GM10847 (cell line): Measurements from ENCODE around the gene MT1A.

ENCODE experiments used
- POLR2A ChIP-seq: IDR thresholded peaks from 2 replicates; pipeline ENCODE4 v1.6.1; 2011; ENCODE audit not compliant: insufficient read length; ENCODE audit errors: extremely low read depth

The MT1A gene

GRCh38 chr16:56658327-56658875 lies 19.9 kb downstream of the MT1A start:
- no peak for TF ChIP-seq POLR2A

- no peak for TF ChIP-seq POLR2A
Observed at GRCh38 chr16:56662357-56663354, 24.2 kb downstream of the MT1A start.

- TF ChIP-seq POLR2A: no peak
Observed at GRCh38 chr16:56664506-56664905, 26.0 kb downstream of the MT1A start.

GRCh38 chr16:56667581-56668571 lies 29.4 kb downstream of the MT1A start, which contains the start of gene MT1G:
TSS of gene MT1G (minus strand) at chr16:56668065. CDS start at chr16:56667993, 72 bp downstream.
- no peak for TF ChIP-seq POLR2A

- TF ChIP-seq POLR2A: no peak
Observed at GRCh38 chr16:56669005-56669839, 30.8 kb downstream of the MT1A start, which contains the start of gene MT1H. TSS of gene MT1H (plus strand) at chr16:56669814. CDS start at chr16:56669885, 71 bp downstream.

GRCh38 chr16:56669840-56670619 lies 31.6 kb downstream of the MT1A start:
- no peak for TF ChIP-seq POLR2A

- no peak for TF ChIP-seq POLR2A
Observed at GRCh38 chr16:56670620-56670934, 32.1 kb downstream of the MT1A start.

GRCh38 chr16:56672761-56673536 lies 34.5 kb downstream of the MT1A start:
- TF ChIP-seq POLR2A: no peak

- TF ChIP-seq POLR2A: no peak
Observed at GRCh38 chr16:56673921-56674320, 35.5 kb downstream of the MT1A start.

GRCh38 chr16:56675685-56676210 lies 37.3 kb downstream of the MT1A start:
- TF ChIP-seq POLR2A: no peak

GRCh38 chr16:56677474-56677873 lies 39.0 kb downstream of the MT1A start:
- TF ChIP-seq POLR2A: no peak

- no peak for TF ChIP-seq POLR2A
Observed at GRCh38 chr16:56679078-56679730, 40.7 kb downstream of the MT1A start.

GRCh38 chr16:56679818-56680217 lies 41.4 kb downstream of the MT1A start:
- TF ChIP-seq POLR2A: no peak
